ENCODE results near the gene RASD2. TPM values are rescaled to one million over a fixed set of nuclear protein-coding genes. Genes with fewer than 3 reads are reported as not detected.

Gene RASD2
- total and polyA plus RNA-seq, 4 donors, result 0.14 to 1.1 (median 0.44) TPM

- peaks cover 0 to 24% (median 9%) of the 10 kb centered on the region in 5 donors for H3K4me1 ChIP-seq (ENCODE audit: control insufficient read depth in 5 of 5, insufficient read depth in 5 of 5, low read length in 5 of 5)
- no peak overlapping the region for H3K27ac ChIP-seq (ENCODE audit: low read depth in 1 of 2, low read length in 1 of 2)
- ATAC-seq (ENCODE audit: insufficient read depth, low FRiP score) (no peak), DNase-seq (no peak)
- H3K9ac ChIP-seq (ENCODE audit: insufficient read depth in 1 of 2, low read length in 2 of 2), result no peak overlapping the region
- TF ChIP-seq, protein P1, sequence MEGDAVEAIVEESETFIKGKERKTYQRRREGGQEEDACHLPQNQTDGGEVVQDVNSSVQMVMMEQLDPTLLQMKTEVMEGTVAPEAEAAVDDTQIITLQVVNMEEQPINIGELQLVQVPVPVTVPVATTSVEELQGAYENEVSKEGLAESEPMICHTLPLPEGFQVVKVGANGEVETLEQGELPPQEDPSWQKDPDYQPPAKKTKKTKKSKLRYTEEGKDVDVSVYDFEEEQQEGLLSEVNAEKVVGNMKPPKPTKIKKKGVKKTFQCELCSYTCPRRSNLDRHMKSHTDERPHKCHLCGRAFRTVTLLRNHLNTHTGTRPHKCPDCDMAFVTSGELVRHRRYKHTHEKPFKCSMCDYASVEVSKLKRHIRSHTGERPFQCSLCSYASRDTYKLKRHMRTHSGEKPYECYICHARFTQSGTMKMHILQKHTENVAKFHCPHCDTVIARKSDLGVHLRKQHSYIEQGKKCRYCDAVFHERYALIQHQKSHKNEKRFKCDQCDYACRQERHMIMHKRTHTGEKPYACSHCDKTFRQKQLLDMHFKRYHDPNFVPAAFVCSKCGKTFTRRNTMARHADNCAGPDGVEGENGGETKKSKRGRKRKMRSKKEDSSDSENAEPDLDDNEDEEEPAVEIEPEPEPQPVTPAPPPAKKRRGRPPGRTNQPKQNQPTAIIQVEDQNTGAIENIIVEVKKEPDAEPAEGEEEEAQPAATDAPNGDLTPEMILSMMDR (IDR thresholded peaks at IDR 0.05; ENCODE audit: control extremely low read depth, extremely low read depth), result no peak
- H3K9me3 ChIP-seq (ENCODE audit: control insufficient read depth in 4 of 4, insufficient read depth in 3 of 4, low read length in 3 of 4), result no peaks in the 10 kb centered on the region
- peaks cover 0 to 24% (median 15%) of the 10 kb centered on the region in 3 donors for H3K27me3 ChIP-seq (ENCODE audit: control insufficient read depth in 3 of 3, insufficient read depth in 3 of 3, low read length in 2 of 3)
- no peaks in the 10 kb centered on the region for H3K36me3 ChIP-seq (ENCODE audit: control insufficient read depth in 4 of 4, insufficient read depth in 4 of 4, low read length in 4 of 4)
- 5 to 9% methylated on average over 22 to 28 of the region's 28 CpGs for WGBS, 2 donors
- H3K4me3 ChIP-seq, result no peak overlapping the region
These were observed 670 bp downstream of the RASD2 start for GRCh38 chr22:35541254-35541748.

DNA sequence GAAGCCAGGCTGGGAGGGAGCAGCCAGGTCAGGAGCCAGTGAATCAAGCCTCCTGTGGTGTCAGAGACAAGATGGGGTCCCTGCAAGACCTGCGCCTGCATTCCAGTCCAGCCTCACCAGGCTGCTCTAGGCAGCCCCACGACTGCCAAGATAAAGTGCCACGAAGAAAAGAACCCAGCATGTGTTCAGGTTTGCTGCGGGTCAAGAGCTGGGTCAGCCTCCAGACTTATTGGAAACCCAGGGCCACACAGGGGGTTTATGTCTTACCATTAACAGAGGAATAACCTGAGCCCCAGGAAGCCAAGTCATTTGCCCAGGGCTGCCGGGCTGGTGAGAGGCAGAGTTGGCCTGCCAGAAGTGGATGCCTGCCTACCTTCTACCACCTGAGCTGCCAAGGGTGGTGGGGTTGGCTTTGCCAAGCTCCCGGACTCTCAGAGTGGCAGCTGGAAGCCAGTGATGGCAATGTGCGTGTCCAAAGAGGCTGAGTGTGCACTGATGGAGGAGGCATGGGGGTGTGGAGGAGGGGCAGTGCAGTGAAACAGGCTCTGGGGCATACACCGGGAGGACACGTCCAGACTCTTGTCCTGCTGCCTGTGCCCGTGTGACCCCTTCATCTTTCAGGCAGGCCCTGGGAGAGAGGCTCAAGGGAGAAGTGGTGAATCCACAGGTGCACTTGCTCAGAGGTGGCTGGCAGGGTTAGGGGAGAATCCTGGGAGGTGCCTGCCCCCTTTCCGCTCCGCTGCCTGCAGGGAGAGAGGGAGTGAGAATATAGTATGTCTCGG is 1.7 kb downstream of the RASD2 start:
- Histone ChIP-seq H3K27ac (ENCODE audit: low read depth in 1 of 2, low read length in 1 of 2) (no peak overlapping the region), H3K4me3 (no peak overlapping the region), H3K27me3 (ENCODE audit: control insufficient read depth in 3 of 3, insufficient read depth in 3 of 3, low read length in 2 of 3) (peaks cover 0 to 24% (median 17%) of the 10 kb centered on the region in 3 donors), H3K4me1 (ENCODE audit: control insufficient read depth in 5 of 5, insufficient read depth in 5 of 5, low read length in 5 of 5) (peaks cover 0 to 17% (median 4%) of the 10 kb centered on the region in 5 donors), H3K9ac (ENCODE audit: insufficient read depth in 1 of 2, low read length in 2 of 2) (no peak overlapping the region), H3K9me3 (ENCODE audit: control insufficient read depth in 4 of 4, insufficient read depth in 3 of 4, low read length in 3 of 4) (no peaks in the 10 kb centered on the region), H3K36me3 (ENCODE audit: control insufficient read depth in 4 of 4, insufficient read depth in 4 of 4, low read length in 4 of 4) (no peaks in the 10 kb centered on the region)
- TF ChIP-seq, protein P1 (IDR thresholded peaks at IDR 0.05; ENCODE audit: control extremely low read depth, extremely low read depth), result no peak
- 65 to 82% methylated on average over 13 of the region's 13 CpGs for WGBS, 2 donors
- DNase-seq (no peak), ATAC-seq (ENCODE audit: insufficient read depth, low FRiP score) (no peak)

GRCh38 chr22:35542939-35543516 is 2.4 kb downstream of the RASD2 start:
- Histone ChIP-seq H3K4me3 (no peak overlapping the region), H3K9me3 (ENCODE audit: control insufficient read depth in 4 of 4, insufficient read depth in 3 of 4, low read length in 3 of 4) (no peaks in the 10 kb centered on the region), H3K4me1 (ENCODE audit: control insufficient read depth in 5 of 5, insufficient read depth in 5 of 5, low read length in 5 of 5) (peaks cover 0 to 17% (median 4%) of the 10 kb centered on the region in 5 donors), H3K9ac (ENCODE audit: insufficient read depth in 1 of 2, low read length in 2 of 2) (no peak overlapping the region), H3K27me3 (ENCODE audit: control insufficient read depth in 3 of 3, insufficient read depth in 3 of 3, low read length in 2 of 3) (peaks cover 0 to 24% (median 17%) of the 10 kb centered on the region in 3 donors), H3K27ac (ENCODE audit: low read depth in 1 of 2, low read length in 1 of 2) (no peak overlapping the region), H3K36me3 (ENCODE audit: control insufficient read depth in 4 of 4, insufficient read depth in 4 of 4, low read length in 4 of 4) (no peaks in the 10 kb centered on the region)
- TF ChIP-seq, protein P1 (IDR thresholded peaks at IDR 0.05; ENCODE audit: control extremely low read depth, extremely low read depth), result no peak
- no peak for DNase-seq
- WGBS, 2 donors, result 54 to 64% methylated on average over 6 of the region's 6 CpGs
- no peak for ATAC-seq (ENCODE audit: insufficient read depth, low FRiP score)
